SK-N-SH treated with all-trans-retinoic acid at 6 μM for 48 hours (cell line): Measurements from ENCODE around the gene SOX6.

Experiments
- ATAC-seq: fragments of 200-7000 bp; cut with Tn5 transposase; 3 replicates; pipeline ENCODE4 v1.9.1; 2020; ENCODE audit warnings: mild to moderate bottlenecking, moderate library complexity
- ARNTL ChIP-seq: fragments of 450-650 bp; formaldehyde crosslinking; IDR thresholded peaks from 2 replicates; pipeline ENCODE4 v1.5.0; 2020; ENCODE audit warnings: low read depth, mild to moderate bottlenecking, moderate library complexity, borderline replicate concordance
- BACH2 ChIP-seq: fragments of 250-450 bp; sonication (Bioruptor Pico); IDR thresholded peaks from 2 replicates; pipeline ENCODE4 v1.9.0; 2021; ENCODE audit warnings: mild to moderate bottlenecking, borderline replicate concordance
- CSDC2 ChIP-seq: fragments of 250-450 bp; sonication (Bioruptor Pico); IDR thresholded peaks from 2 replicates; pipeline ENCODE4 v1.5.0; 2020; ENCODE audit warnings: mild to moderate bottlenecking, moderate library complexity
- CSRNP3 ChIP-seq: fragments of 250-450 bp; sonication (Bioruptor Pico); IDR thresholded peaks from 2 replicates; pipeline ENCODE4 v1.5.1; 2021; ENCODE audit warnings: mild to moderate bottlenecking, moderate library complexity
- ESRRG ChIP-seq: fragments of 250-450 bp; sonication (Bioruptor Pico); IDR thresholded peaks from 2 replicates; pipeline ENCODE4 v1.6.1; 2021; ENCODE audit warnings: mild to moderate bottlenecking
- GLIS3 ChIP-seq: fragments of 250-450 bp; sonication (Bioruptor Pico); IDR thresholded peaks from 2 replicates; pipeline ENCODE4 v1.5.0; 2020; ENCODE audit warnings: mild to moderate bottlenecking, moderate library complexity
- OSR1 ChIP-seq: fragments of 250-450 bp; sonication (Bioruptor Pico); IDR thresholded peaks from 2 replicates; pipeline ENCODE4 v1.8.0; 2022; ENCODE audit warnings: moderate library complexity, mild to moderate bottlenecking, inconsistent platforms
- PPARA ChIP-seq: fragments of 250-450 bp; sonication (Bioruptor Pico); IDR thresholded peaks from 2 replicates; pipeline ENCODE4 v1.5.0; 2020; ENCODE audit warnings: mild to moderate bottlenecking, borderline replicate concordance
- RARB ChIP-seq: fragments of 250-450 bp; sonication (Bioruptor Pico); IDR thresholded peaks from 2 replicates; pipeline ENCODE4 v1.8.0; 2021; ENCODE audit warnings: mild to moderate bottlenecking, moderate library complexity
- SNAI2 ChIP-seq: fragments of 250-450 bp; sonication (Bioruptor Pico); IDR thresholded peaks from 2 replicates; pipeline ENCODE4 v1.5.0; 2020; ENCODE audit warnings: mild to moderate bottlenecking, moderate library complexity
- TCF4 ChIP-seq: fragments of 250-450 bp; sonication (Bioruptor Pico); IDR thresholded peaks from 2 replicates; pipeline ENCODE4 v1.8.0; 2021; ENCODE audit warnings: mild to moderate bottlenecking, moderate library complexity, borderline replicate concordance
- TOX ChIP-seq: fragments of 250-450 bp; sonication (Bioruptor Pico); IDR thresholded peaks from 2 replicates; pipeline ENCODE4 v1.8.0; 2021; ENCODE audit warnings: mild to moderate bottlenecking, moderate library complexity, borderline replicate concordance
- ZC3H10 ChIP-seq: fragments of 250-450 bp; sonication (Bioruptor Pico); IDR thresholded peaks from 2 replicates; pipeline ENCODE4 v1.5.1; 2021; ENCODE audit warnings: mild to moderate bottlenecking, moderate library complexity
- ZFP3 ChIP-seq: fragments of 250-450 bp; sonication (Bioruptor Pico); IDR thresholded peaks from 2 replicates; pipeline ENCODE4 v1.5.0; 2020; ENCODE audit warnings: mild to moderate bottlenecking, moderate library complexity
- ZFP30 ChIP-seq: fragments of 450-650 bp; formaldehyde crosslinking; IDR thresholded peaks from 2 replicates; pipeline ENCODE4 v1.5.0; 2022; ENCODE audit warnings: mild to moderate bottlenecking, moderate library complexity
- ZNF565 ChIP-seq: fragments of 450-650 bp; formaldehyde crosslinking; conservative IDR thresholded peaks from 2 replicates; pipeline ENCODE4 v1.5.0; 2020; ENCODE audit warnings: low read depth, mild to moderate bottlenecking, moderate library complexity
- ZNF70 ChIP-seq: fragments of 450-650 bp; formaldehyde crosslinking; IDR thresholded peaks from 2 replicates; pipeline ENCODE4 v1.5.0; 2020; ENCODE audit warnings: mild to moderate bottlenecking, moderate library complexity
- ZNF8 ChIP-seq: fragments of 450-650 bp; formaldehyde crosslinking; IDR thresholded peaks from 2 replicates; pipeline ENCODE4 v1.5.0; 2020; ENCODE audit warnings: mild to moderate bottlenecking, moderate library complexity
- TF ChIP-seq, protein P1 (sequence below): fragments of 250-450 bp; sonication (Bioruptor Pico); IDR thresholded peaks from 2 replicates; pipeline ENCODE4 v1.8.0; 2020; ENCODE audit warnings: mild to moderate bottlenecking, moderate library complexity, borderline replicate concordance
- TF ChIP-seq, protein P2 (sequence below): fragments of 250-450 bp; sonication (Bioruptor Pico); IDR thresholded peaks from 2 replicates; pipeline ENCODE4 v1.5.1; 2020; ENCODE audit warnings: low read depth, mild to moderate bottlenecking, moderate library complexity
- TF ChIP-seq, protein P3 (sequence below): fragments of 250-450 bp; sonication (Bioruptor Pico); IDR thresholded peaks from 2 replicates; pipeline ENCODE4 v1.5.0; 2020; ENCODE audit warnings: mild to moderate bottlenecking, moderate library complexity

The SOX6 gene

DNA sequence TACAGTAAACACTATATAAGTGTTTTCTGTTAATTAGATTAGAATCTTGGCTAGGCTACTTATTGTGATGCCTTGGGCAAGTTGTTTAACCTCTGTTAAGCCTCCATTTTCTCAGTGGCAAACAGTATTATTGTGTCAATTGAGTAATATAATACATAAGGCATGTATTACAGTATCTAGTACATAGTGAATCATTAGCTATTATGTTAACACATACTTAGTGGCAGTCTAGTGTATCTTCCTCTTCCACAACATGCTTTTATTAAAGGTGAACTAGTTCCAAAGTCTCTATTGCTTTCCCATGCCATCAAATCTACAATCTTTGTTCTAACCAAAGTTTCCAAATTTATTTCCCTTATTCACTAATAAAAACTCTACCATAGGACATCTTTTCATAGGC is 200.9 kb downstream of the SOX6 start:
- ATAC-seq = no peak
- TF ChIP-seq CSDC2 (CRISPR knock-in tag) = no peak
- TF ChIP-seq TOX (CRISPR knock-in tag) = no peak
- no peak for TF ChIP-seq CSRNP3 (CRISPR knock-in tag)
- no peak for TF ChIP-seq ZFP3
- TF ChIP-seq RARB (CRISPR knock-in tag) = no peak
- TF ChIP-seq ZC3H10 = no peak

DNA sequence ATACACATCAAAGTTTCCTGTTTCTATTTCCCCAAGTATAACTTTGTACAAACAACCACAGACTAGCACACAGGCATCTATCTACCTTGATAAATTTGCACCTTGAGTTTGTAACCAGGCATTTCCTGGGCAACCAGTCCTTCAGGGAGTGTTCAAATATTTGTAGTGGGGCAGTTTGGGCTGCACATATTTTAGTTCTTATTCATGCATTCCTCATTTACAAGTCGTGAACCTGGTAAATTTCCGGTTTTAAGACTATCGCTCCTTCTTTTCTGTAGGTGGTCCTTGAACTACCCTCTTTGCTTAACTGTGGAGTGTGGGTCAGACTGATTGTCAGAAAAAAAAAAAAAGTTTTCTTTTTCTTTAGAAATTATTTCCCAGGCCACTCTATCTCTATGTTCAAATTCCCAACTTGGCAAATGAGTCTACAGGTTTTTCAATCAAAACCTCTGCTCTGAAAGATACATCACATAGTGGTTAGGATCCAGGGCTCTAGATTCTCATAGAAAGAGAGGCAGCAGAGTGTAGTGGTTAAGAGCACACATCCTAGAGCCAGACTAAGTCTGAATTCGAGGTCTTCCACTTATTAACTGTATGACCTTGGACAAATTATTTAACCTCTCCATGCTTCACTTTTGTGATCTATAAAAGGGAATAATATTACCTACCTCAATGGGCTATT is 201.5 kb downstream of the SOX6 start:
- TF ChIP-seq, protein P1, sequence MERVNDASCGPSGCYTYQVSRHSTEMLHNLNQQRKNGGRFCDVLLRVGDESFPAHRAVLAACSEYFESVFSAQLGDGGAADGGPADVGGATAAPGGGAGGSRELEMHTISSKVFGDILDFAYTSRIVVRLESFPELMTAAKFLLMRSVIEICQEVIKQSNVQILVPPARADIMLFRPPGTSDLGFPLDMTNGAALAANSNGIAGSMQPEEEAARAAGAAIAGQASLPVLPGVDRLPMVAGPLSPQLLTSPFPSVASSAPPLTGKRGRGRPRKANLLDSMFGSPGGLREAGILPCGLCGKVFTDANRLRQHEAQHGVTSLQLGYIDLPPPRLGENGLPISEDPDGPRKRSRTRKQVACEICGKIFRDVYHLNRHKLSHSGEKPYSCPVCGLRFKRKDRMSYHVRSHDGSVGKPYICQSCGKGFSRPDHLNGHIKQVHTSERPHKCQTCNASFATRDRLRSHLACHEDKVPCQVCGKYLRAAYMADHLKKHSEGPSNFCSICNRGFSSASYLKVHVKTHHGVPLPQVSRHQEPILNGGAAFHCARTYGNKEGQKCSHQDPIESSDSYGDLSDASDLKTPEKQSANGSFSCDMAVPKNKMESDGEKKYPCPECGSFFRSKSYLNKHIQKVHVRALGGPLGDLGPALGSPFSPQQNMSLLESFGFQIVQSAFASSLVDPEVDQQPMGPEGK (CRISPR knock-in tag) = no peak
- no peak for TF ChIP-seq BACH2 (CRISPR knock-in tag)
- no peak for TF ChIP-seq CSDC2 (CRISPR knock-in tag)
- TF ChIP-seq ARNTL = no peak
- no peak for TF ChIP-seq PPARA (CRISPR knock-in tag)
- TF ChIP-seq ZNF8 = no peak
- TF ChIP-seq GLIS3 (CRISPR knock-in tag) = no peak
- TF ChIP-seq CSRNP3 (CRISPR knock-in tag) = no peak
- TF ChIP-seq ESRRG (CRISPR knock-in tag) = no peak
- TF ChIP-seq, all 23 proteins: peak for 0
- ATAC-seq = no peak

DNA sequence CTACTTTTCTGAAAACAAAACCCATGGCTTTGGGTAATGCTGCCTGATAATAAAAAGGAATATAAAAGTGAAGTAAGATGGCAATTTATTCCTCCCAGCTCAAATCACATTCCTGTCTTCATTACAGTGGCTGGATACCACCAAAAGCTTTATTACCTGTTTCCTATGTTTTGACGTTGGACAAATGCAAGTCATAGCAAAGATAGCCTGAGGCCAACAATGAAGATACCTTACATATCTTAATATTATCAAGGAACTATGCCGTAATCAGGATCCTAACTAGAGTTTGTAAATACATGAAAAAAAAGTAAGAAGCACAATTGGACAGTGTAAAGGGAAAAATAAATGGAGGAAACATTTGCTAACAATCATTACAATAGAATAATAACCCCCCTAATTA is 202.4 kb downstream of the SOX6 start:
- no peak for TF ChIP-seq ZFP3
- no peak for TF ChIP-seq ZNF70 (CRISPR knock-in tag)
- no peak for TF ChIP-seq CSRNP3 (CRISPR knock-in tag)
- TF ChIP-seq PPARA (CRISPR knock-in tag) = no peak
- no peak for TF ChIP-seq OSR1 (CRISPR knock-in tag)
- no peak for TF ChIP-seq CSDC2 (CRISPR knock-in tag)
- TF ChIP-seq, protein P2, sequence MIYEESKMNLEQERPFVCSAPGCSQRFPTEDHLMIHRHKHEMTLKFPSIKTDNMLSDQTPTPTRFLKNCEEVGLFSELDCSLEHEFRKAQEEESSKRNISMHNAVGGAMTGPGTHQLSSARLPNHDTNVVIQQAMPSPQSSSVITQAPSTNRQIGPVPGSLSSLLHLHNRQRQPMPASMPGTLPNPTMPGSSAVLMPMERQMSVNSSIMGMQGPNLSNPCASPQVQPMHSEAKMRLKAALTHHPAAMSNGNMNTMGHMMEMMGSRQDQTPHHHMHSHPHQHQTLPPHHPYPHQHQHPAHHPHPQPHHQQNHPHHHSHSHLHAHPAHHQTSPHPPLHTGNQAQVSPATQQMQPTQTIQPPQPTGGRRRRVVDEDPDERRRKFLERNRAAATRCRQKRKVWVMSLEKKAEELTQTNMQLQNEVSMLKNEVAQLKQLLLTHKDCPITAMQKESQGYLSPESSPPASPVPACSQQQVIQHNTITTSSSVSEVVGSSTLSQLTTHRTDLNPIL (CRISPR knock-in tag) = no peak
- no peak for TF ChIP-seq GLIS3 (CRISPR knock-in tag)
- no peak for TF ChIP-seq TOX (CRISPR knock-in tag)
- no peak for TF ChIP-seq ESRRG (CRISPR knock-in tag)
- no peak for TF ChIP-seq ZNF565 (CRISPR knock-in tag)
- no peak for ATAC-seq

- no peak for TF ChIP-seq ZNF8
- TF ChIP-seq ZNF565 (CRISPR knock-in tag) = no peak
- no peak for TF ChIP-seq RARB (CRISPR knock-in tag)
- TF ChIP-seq BACH2 (CRISPR knock-in tag) = no peak
- TF ChIP-seq TOX (CRISPR knock-in tag) = no peak
- no peak for TF ChIP-seq SNAI2
- no peak for TF ChIP-seq GLIS3 (CRISPR knock-in tag)
- no peak for TF ChIP-seq CSDC2 (CRISPR knock-in tag)
- TF ChIP-seq, protein P3, sequence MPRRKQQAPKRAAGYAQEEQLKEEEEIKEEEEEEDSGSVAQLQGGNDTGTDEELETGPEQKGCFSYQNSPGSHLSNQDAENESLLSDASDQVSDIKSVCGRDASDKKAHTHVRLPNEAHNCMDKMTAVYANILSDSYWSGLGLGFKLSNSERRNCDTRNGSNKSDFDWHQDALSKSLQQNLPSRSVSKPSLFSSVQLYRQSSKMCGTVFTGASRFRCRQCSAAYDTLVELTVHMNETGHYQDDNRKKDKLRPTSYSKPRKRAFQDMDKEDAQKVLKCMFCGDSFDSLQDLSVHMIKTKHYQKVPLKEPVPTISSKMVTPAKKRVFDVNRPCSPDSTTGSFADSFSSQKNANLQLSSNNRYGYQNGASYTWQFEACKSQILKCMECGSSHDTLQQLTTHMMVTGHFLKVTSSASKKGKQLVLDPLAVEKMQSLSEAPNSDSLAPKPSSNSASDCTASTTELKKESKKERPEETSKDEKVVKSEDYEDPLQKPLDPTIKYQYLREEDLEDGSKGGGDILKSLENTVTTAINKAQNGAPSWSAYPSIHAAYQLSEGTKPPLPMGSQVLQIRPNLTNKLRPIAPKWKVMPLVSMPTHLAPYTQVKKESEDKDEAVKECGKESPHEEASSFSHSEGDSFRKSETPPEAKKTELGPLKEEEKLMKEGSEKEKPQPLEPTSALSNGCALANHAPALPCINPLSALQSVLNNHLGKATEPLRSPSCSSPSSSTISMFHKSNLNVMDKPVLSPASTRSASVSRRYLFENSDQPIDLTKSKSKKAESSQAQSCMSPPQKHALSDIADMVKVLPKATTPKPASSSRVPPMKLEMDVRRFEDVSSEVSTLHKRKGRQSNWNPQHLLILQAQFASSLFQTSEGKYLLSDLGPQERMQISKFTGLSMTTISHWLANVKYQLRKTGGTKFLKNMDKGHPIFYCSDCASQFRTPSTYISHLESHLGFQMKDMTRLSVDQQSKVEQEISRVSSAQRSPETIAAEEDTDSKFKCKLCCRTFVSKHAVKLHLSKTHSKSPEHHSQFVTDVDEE (CRISPR knock-in tag) = no peak
- no peak for TF ChIP-seq CSRNP3 (CRISPR knock-in tag)
- TF ChIP-seq ZC3H10 = no peak
- TF ChIP-seq OSR1 (CRISPR knock-in tag) = no peak
- no peak for TF ChIP-seq TCF4 (CRISPR knock-in tag)
- no peak for TF ChIP-seq ZFP30
- TF ChIP-seq ESRRG (CRISPR knock-in tag) = no peak
- no peak for ATAC-seq
These were observed 205.2 kb downstream of the SOX6 start for GRCh38 chr11:16151138-16151537.
